Activated CD8-positive, alpha-beta memory T cell treated with anti-CD3 and anti-CD28 coated beads, Interleukin-2, amount 10 ng/mL, durations not matched to agents 7 days and 5 days (primary cell): ENCODE results near the gene MRPL58. TPM values are rescaled to one million over a fixed set of nuclear protein-coding genes. Genes with fewer than 3 reads are reported as not detected.
"Not testable (repeated sequence)": the region's sequence is repeated elsewhere in the genome, so short reads cannot be mapped to it uniquely, and the experiment has no call there.

Experiments used
- ATAC-seq: fragments of 150-1000 bp; cut with Tn5 transposase; one replicate; pipeline ENCODE4 v1.10.0; 2021; ENCODE audit warnings: moderate library complexity
- CTCF ChIA-PET: fragments of 350-600 bp; sonication (Branson Sonifier 250); formaldehyde crosslinking; loops from one replicate; lab custom pipeline; 2021; ENCODE audit warnings: antibody characterized with exemption; lab: Charles Lee
- DNase-seq: peaks from one replicate; pipeline ENCODE4 v3.0.0-alpha.2; 2020
- H3K27ac Mint-ChIP-seq: one replicate; pipeline ENCODE4 v1.8.0; 2021; ENCODE audit warnings: mild to moderate bottlenecking, mixed read lengths
- H3K27me3 Mint-ChIP-seq: one replicate; pipeline ENCODE4 v1.8.0; 2021; ENCODE audit warnings: mixed read lengths
- H3K36me3 Mint-ChIP-seq: one replicate; pipeline ENCODE4 v1.8.0; 2021; ENCODE audit warnings: mild to moderate bottlenecking, mixed read lengths
- H3K4me1 Mint-ChIP-seq: one replicate; pipeline ENCODE4 v1.8.0; 2021; ENCODE audit warnings: mixed read lengths
- H3K4me3 Mint-ChIP-seq: one replicate; pipeline ENCODE4 v1.8.0; 2021; ENCODE audit warnings: mild to moderate bottlenecking, moderate library complexity, mixed read lengths
- H3K9me3 Mint-ChIP-seq: one replicate; pipeline ENCODE4 v1.8.0; 2022; ENCODE audit warnings: low read depth, mixed read lengths
- total RNA-seq, 2 experiments: library from RNA; stranded (reverse); gene quantifications; one replicate each; pipeline ENCODE4 v1.2.3, GENCODE V29; 2021

Gene MRPL58
- total RNA-seq, 2 experiments from 2014 or later, result 45.9 to 53.1 TPM

- no peak for DNase-seq
- Mint-ChIP-seq H3K4me3 (no peak overlapping the region), H3K36me3 (no peaks in the 10 kb centered on the region), H3K27me3 (peaks cover 60% of the 10 kb centered on the region), H3K9me3 (no peaks in the 10 kb centered on the region), H3K4me1 (peaks cover 18% of the 10 kb centered on the region), H3K27ac (no peak overlapping the region)
- CTCF ChIA-PET, result interaction anchor here (0.9 to 1.7 kb wide), 2 partner anchors 16 to 136 kb away, joined by 3 to 5 read pairs; no protein-coding TSS in a partner anchor
- ATAC-seq, result no peak
These were observed 34.7 kb upstream of the MRPL58 start for GRCh38 chr17:74977802-74978201.

GRCh38 chr17:74978240-74978639 lies 34.2 kb upstream of the MRPL58 start:
- peaks cover 56% of the 10 kb centered on the region for H3K27me3 Mint-ChIP-seq
- CTCF ChIA-PET, result interaction anchor here (0.9 to 1.9 kb wide), 4 partner anchors 10 to 136 kb away, joined by 3 to 6 read pairs (median 4); no protein-coding TSS in a partner anchor
- no peak for ATAC-seq
- no peaks in the 10 kb centered on the region for H3K36me3 Mint-ChIP-seq
- no peak overlapping the region for H3K4me3 Mint-ChIP-seq
- DNase-seq, result no peak
- no peak overlapping the region for H3K27ac Mint-ChIP-seq
- H3K9me3 Mint-ChIP-seq, result no peaks in the 10 kb centered on the region
- peaks cover 14% of the 10 kb centered on the region for H3K4me1 Mint-ChIP-seq

- Mint-ChIP-seq H3K4me1 (peaks cover 13% of the 10 kb centered on the region), H3K27me3 (peaks cover 53% of the 10 kb centered on the region), H3K36me3 (no peaks in the 10 kb centered on the region), H3K4me3 (no peak overlapping the region), H3K9me3 (no peaks in the 10 kb centered on the region), H3K27ac (no peak overlapping the region)
- DNase-seq, result no peak
- no peak for ATAC-seq
- CTCF ChIA-PET, result interaction anchor here (1.7 to 1.9 kb wide), 3 partner anchors 18 to 22 kb away, joined by 5 to 9 read pairs (median 6); no protein-coding TSS in a partner anchor
These were observed 32.9 kb upstream of the MRPL58 start for GRCh38 chr17:74979408-74980146.

DNA sequence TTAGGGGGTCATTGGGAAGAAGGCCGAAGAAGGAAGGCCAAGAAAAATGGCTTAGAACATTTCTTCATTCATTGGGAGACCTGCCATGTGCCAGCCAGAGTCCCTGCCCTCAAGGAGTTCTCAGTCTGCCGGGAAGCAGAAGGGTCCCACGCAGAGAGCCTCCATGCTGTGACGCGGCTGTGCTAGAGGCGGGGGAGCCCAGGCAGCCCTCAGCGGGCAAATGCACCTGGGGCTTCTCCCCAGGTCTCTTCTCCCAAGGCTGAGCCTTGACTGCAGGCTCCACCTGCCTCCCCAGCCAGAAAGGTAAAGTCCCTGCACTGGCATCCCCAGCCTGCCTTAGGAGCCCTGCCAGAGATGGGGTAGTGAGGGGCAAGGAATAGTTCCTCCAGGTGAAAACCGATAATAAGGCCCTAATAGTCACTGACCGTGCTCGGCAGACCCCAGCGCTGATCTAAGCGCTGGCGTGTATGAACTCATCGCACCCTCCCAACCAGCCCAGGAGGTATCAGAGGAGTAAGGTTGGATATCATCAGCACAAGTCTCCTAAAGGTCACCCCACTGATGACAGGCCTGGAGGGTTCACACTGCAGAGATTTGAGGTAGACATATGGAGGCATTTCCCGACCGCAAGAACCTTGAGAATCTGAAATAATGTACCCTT lies 31.0 kb upstream of the MRPL58 start:
- CTCF ChIA-PET, result interaction anchor here (1.7 kb wide), 1 partner anchor 20 kb away, joined by 9 read pairs; no protein-coding TSS in a partner anchor
- DNase-seq (no peak), ATAC-seq (no peak)
- Mint-ChIP-seq H3K27me3 (peaks cover 56% of the 10 kb centered on the region), H3K4me1 (peaks cover 14% of the 10 kb centered on the region), H3K36me3 (no peaks in the 10 kb centered on the region), H3K4me3 (peak overlapping the region; percentile 81), H3K27ac (peak overlapping the region; percentile 39), H3K9me3 (no peaks in the 10 kb centered on the region)

DNA sequence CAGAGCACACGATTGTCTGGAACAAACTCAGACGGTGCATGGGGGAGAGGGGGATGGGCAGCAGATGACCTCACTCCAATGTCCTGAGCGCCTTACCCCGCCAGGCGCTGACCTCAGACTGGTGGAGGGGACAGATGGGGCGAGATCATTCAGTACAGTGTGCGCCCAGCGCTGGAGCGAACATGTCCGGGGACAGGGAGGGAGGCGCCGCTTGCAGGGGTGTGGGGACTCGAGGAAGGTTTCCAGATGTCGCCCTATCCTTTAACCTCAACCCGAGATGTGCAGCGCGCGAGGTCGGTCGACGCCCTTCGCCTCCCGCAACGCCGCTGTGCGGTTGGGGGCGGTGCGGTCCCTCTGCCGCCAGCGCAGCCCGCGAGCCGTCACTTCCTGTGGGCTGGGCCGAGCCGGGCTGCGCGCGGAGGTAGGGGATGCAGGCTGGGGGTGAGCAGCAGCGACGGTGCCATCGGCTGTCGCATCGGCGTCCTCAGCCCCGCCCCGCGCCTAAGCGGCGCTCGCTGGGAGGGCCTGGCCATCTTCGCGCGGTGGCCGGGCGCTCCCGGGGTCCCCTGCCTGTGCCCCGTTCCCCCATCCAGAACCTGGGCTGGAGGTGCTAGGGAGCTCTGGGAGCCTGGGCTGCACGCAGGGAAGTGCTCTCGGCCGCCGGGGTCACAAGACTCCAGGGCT lies 30.3 kb upstream of the MRPL58 start:
- CTCF ChIA-PET, result interaction anchor here (1.2 to 1.9 kb wide), 2 partner anchors 21 to 289 kb away, joined by 3 to 6 read pairs; partner anchors contain the start of gene MIF4GD
- ATAC-seq, result peak; percentile 93
- Mint-ChIP-seq H3K4me1 (peaks cover 21% of the 10 kb centered on the region), H3K9me3 (no peaks in the 10 kb centered on the region), H3K36me3 (no peaks in the 10 kb centered on the region), H3K27me3 (peaks cover 60% of the 10 kb centered on the region), H3K27ac (peak overlapping the region; percentile 39), H3K4me3 (peak overlapping the region; percentile 81)
- DNase-seq, result peak; percentile 81

- H3K27ac Mint-ChIP-seq, H3K4me3 Mint-ChIP-seq, ATAC-seq, DNase-seq, H3K9me3 Mint-ChIP-seq, H3K36me3 Mint-ChIP-seq: not testable (repeated sequence)
- Mint-ChIP-seq H3K4me1 (peaks cover 23% of the 10 kb centered on the region), H3K27me3 (peaks cover 61% of the 10 kb centered on the region)
- CTCF ChIA-PET, result interaction anchor here (0.9 to 1.9 kb wide), 7 partner anchors 19 to 288 kb away, joined by 3 to 8 read pairs (median 4); partner anchors contain the start of gene MIF4GD
These were observed 29.7 kb upstream of the MRPL58 start for GRCh38 chr17:74982663-74983313.

- CTCF ChIA-PET, result interaction anchor here (0.7 to 1.6 kb wide), 3 partner anchors 26 to 250 kb away, joined by 3 to 8 read pairs (median 3); partner anchors contain the start of gene MRPL58
- Mint-ChIP-seq H3K4me1 (peaks cover 22% of the 10 kb centered on the region), H3K27me3 (peaks cover 63% of the 10 kb centered on the region), H3K27ac (no peak overlapping the region), H3K4me3 (no peak overlapping the region), H3K36me3 (no peaks in the 10 kb centered on the region), H3K9me3 (no peaks in the 10 kb centered on the region)
- ATAC-seq (no peak), DNase-seq (no peak)
These were observed 26.3 kb upstream of the MRPL58 start for GRCh38 chr17:74986206-74986576.

GRCh38 chr17:74987418-74987908 lies 25.0 kb upstream of the MRPL58 start, which contains the start of gene CDR2L:
CDR2L (plus strand) TSS chr17:74987632; CDS start chr17:74988044, 412 bp downstream.
- Mint-ChIP-seq H3K36me3 (no peaks in the 10 kb centered on the region), H3K4me1 (peaks cover 13% of the 10 kb centered on the region), H3K27me3 (peaks cover 57% of the 10 kb centered on the region), H3K4me3 (peak within 1 kb of the TSS; percentile 70), H3K9me3 (no peaks in the 10 kb centered on the region), H3K27ac (no peak within 1 kb of the TSS)
- CTCF ChIA-PET, result interaction anchor here (0.9 to 4.4 kb wide), 8 partner anchors 9 to 202 kb away, joined by 3 to 40 read pairs (median 5); partner anchors contain the start of gene MRPL58
- DNase-seq, result peak; percentile 92
- peak; percentile 98 for ATAC-seq

DNA sequence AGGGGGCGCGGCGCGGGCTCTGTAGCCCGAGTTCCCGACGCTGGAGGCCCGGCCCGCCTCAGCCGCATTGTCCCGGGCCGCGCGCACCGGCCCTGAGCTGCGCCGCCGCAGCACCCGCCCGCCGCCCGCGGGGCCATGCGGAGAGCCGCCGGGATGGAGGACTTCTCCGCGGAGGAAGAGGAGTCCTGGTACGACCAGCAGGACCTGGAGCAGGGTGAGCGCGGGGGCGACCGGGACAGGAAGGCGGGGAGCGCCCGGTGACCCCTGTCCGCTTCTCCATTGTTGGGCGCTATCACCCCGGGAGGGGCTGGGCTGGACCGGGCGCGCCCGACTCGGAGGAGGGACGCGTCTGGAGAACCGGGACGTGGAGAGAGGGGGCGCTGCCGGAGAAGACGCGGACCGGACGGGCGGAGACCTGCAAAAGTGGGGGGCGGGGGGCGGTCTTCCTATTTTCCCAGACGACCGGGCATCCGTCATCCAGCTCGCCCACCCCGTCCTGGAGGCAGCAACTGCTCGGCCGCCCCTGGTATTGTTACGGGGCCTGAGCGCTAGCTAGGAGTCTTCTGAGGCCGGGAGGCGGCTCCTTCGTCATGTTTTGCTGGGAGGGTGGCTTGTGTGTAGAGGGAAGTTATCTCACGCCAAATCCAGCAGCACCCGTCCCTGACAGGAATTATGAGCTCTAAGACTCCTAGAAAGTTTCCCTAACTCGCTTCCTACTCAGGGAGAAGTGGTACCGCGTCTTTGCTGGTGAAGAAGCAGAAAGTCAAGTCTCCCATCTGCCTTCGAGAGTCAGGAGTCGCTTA lies 24.4 kb upstream of the MRPL58 start:
- Mint-ChIP-seq H3K27me3 (peaks cover 59% of the 10 kb centered on the region), H3K4me3 (peak overlapping the region; percentile 42), H3K36me3 (no peaks in the 10 kb centered on the region), H3K9me3 (no peaks in the 10 kb centered on the region), H3K4me1 (peaks cover 13% of the 10 kb centered on the region), H3K27ac (no peak overlapping the region)
- no peak for DNase-seq
- ATAC-seq, result peak; percentile 63
- CTCF ChIA-PET, result interaction anchor here (1.0 to 4.4 kb wide), 12 partner anchors 9 to 201 kb away, joined by 3 to 40 read pairs (median 3); partner anchors contain the start of genes HID1 and MRPL58

- H3K36me3 Mint-ChIP-seq, result no peaks in the 10 kb centered on the region
- H3K9me3 Mint-ChIP-seq, result no peaks in the 10 kb centered on the region
- ATAC-seq, result no peak
- H3K4me3 Mint-ChIP-seq, result no peak overlapping the region
- CTCF ChIA-PET, result interaction anchor here (1.0 to 4.4 kb wide), 2 partner anchors 29 to 141 kb away, joined by 3 to 40 read pairs; partner anchors contain the start of gene NT5C
- H3K27me3 Mint-ChIP-seq, result peaks cover 41% of the 10 kb centered on the region
- no peak for DNase-seq
- peaks cover 13% of the 10 kb centered on the region for H3K4me1 Mint-ChIP-seq
- H3K27ac Mint-ChIP-seq, result no peak overlapping the region
These were observed 21.8 kb upstream of the MRPL58 start for GRCh38 chr17:74990581-74991105.

DNA sequence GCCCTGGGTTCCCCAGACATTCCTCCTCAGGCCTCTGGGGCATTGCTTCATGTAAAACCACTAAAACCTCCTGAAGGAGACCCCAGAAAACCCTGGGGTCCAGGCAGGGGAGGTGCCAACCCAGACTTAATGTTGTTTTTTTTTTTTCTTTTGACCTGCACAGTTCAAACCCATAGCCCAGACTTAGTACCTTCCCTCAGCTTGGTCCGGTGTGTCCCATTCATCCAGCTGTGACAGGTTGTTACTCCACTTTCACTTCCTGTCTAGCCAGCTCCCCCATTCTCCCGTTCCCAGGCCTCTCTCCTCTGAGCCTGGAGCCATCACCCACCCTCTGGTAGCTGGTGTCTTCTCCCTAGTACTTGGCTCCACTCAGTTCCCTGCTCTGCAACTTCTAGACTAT lies 20.2 kb upstream of the MRPL58 start:
- no peak for ATAC-seq
- H3K27me3 Mint-ChIP-seq, result peaks cover 29% of the 10 kb centered on the region
- no peak overlapping the region for H3K4me3 Mint-ChIP-seq
- no peak overlapping the region for H3K27ac Mint-ChIP-seq
- H3K36me3 Mint-ChIP-seq, result no peaks in the 10 kb centered on the region
- DNase-seq, result no peak
- CTCF ChIA-PET, result interaction anchor here (1.6 to 2.0 kb wide), 2 partner anchors 21 to 31 kb away, joined by 7 to 9 read pairs; partner anchors contain the start of gene MRPL58
- H3K4me1 Mint-ChIP-seq, result peaks cover 5% of the 10 kb centered on the region
- H3K9me3 Mint-ChIP-seq, result no peaks in the 10 kb centered on the region
